Loucy (cell line): ENCODE measurements around the gene MCRIP1.

Experiments used
- H2AFZ ChIP-seq: fragments of 200-600 bp; sonication (generic); 2 replicates; pipeline ENCODE4 v1.6.0; 2016; ENCODE audit warnings: antibody characterized with exemption, mild to moderate bottlenecking, low read length, moderate library complexity
- H3F3A ChIP-seq: fragments of 200-600 bp; 2 replicates; pipeline ENCODE4 v1.6.0; 2016; ENCODE audit warnings: antibody characterized with exemption, low read depth, mild to moderate bottlenecking
- H3K27me3 ChIP-seq: fragments of 200-600 bp; sonication (generic); 2 replicates; pipeline ENCODE4 v1.6.1; 2014; ENCODE audit warnings: low read length, mild to moderate bottlenecking; ENCODE audit not compliant: insufficient read depth, poor library complexity, severe bottlenecking
- H3K36me3 ChIP-seq: fragments of 200-600 bp; sonication (generic); 2 replicates; pipeline ENCODE4 v1.6.1; 2016; ENCODE audit warnings: low read length; ENCODE audit not compliant: insufficient read depth
- H3K4me1 ChIP-seq: fragments of 200-600 bp; sonication (generic); 2 replicates; pipeline ENCODE4 v1.5.1; 2014; ENCODE audit warnings: low read length, mild to moderate bottlenecking; ENCODE audit not compliant: insufficient read depth, poor library complexity, severe bottlenecking
- H3K4me2 ChIP-seq: fragments of 200-600 bp; sonication (generic); 2 replicates; pipeline ENCODE4 v1.6.0; 2014; ENCODE audit warnings: antibody characterized with exemption, low read length, low read depth, mild to moderate bottlenecking; ENCODE audit not compliant: poor library complexity, severe bottlenecking
- H3K4me3 ChIP-seq: fragments of 200-600 bp; sonication (generic); 2 replicates; pipeline ENCODE4 v1.5.1; 2014; ENCODE audit warnings: low read length, mild to moderate bottlenecking, mixed read lengths; ENCODE audit not compliant: poor library complexity, severe bottlenecking
- H3K79me2 ChIP-seq: fragments of 200-600 bp; sonication (generic); 2 replicates; pipeline ENCODE4 v1.6.1; 2014; ENCODE audit warnings: low read length; ENCODE audit not compliant: insufficient read depth
- H3K9ac ChIP-seq: fragments of 200-600 bp; sonication (generic); 2 replicates; pipeline ENCODE4 v1.6.0; 2014; ENCODE audit warnings: mild to moderate bottlenecking, low read depth, low read length, moderate library complexity; ENCODE audit not compliant: poor library complexity, severe bottlenecking
- H3K9me2 ChIP-seq: fragments of 200-600 bp; sonication (generic); replicated peaks from 2 replicates; pipeline ENCODE4 v1.6.1; 2016; ENCODE audit warnings: low read depth, low read length, mixed read lengths
- H3K9me3 ChIP-seq: fragments of 200-600 bp; sonication (generic); 2 replicates; pipeline ENCODE4 v1.6.1; 2014; ENCODE audit warnings: mild to moderate bottlenecking, antibody characterized with exemption, low read length, low read depth; ENCODE audit not compliant: insufficient read depth
- H4K20me1 ChIP-seq: fragments of 200-600 bp; sonication (generic); 2 replicates; pipeline ENCODE4 v1.6.0; 2014; ENCODE audit warnings: antibody characterized with exemption, low read length, mild to moderate bottlenecking; ENCODE audit not compliant: insufficient read depth, poor library complexity, severe bottlenecking
- CTCF ChIP-seq: fragments of 200-600 bp; sonication (generic); conservative IDR thresholded peaks from 2 replicates; pipeline ENCODE4 v1.5.1; 2014; ENCODE audit warnings: mild to moderate bottlenecking, antibody characterized with exemption, low read length
- EZH2phosphoT487 ChIP-seq: fragments of 200-600 bp; IDR thresholded peaks from 2 replicates; pipeline ENCODE4 v1.6.1; 2018; ENCODE audit warnings: antibody characterized with exemption, mild to moderate bottlenecking, moderate library complexity, borderline replicate concordance

MCRIP1 gene

GRCh38 chr17:81866440-81867169, 33.5 kb upstream of the MCRIP1 start:
- peaks cover 4% of the 10 kb centered on the region for H3K27me3 ChIP-seq
- H4K20me1 ChIP-seq = peaks cover 45% of the 10 kb centered on the region
- H2AFZ ChIP-seq = no peak overlapping the region
- H3K4me1 ChIP-seq = peaks cover 26% of the 10 kb centered on the region
- H3K36me3 ChIP-seq = peaks cover 18% of the 10 kb centered on the region
- TF ChIP-seq EZH2phosphoT487 (no peak), CTCF (no peak)
- H3K79me2 ChIP-seq = peaks cover 89% of the 10 kb centered on the region
- no peak overlapping the region for H3K4me3 ChIP-seq
- H3K9ac ChIP-seq = no peak overlapping the region
- H3K4me2 ChIP-seq = no peak overlapping the region
- no peaks in the 10 kb centered on the region for H3K9me3 ChIP-seq
- no peaks in the 10 kb centered on the region for H3K9me2 ChIP-seq
- H3F3A ChIP-seq = no peaks in the 10 kb centered on the region; the same call in 1 of the 2 replicates

DNA sequence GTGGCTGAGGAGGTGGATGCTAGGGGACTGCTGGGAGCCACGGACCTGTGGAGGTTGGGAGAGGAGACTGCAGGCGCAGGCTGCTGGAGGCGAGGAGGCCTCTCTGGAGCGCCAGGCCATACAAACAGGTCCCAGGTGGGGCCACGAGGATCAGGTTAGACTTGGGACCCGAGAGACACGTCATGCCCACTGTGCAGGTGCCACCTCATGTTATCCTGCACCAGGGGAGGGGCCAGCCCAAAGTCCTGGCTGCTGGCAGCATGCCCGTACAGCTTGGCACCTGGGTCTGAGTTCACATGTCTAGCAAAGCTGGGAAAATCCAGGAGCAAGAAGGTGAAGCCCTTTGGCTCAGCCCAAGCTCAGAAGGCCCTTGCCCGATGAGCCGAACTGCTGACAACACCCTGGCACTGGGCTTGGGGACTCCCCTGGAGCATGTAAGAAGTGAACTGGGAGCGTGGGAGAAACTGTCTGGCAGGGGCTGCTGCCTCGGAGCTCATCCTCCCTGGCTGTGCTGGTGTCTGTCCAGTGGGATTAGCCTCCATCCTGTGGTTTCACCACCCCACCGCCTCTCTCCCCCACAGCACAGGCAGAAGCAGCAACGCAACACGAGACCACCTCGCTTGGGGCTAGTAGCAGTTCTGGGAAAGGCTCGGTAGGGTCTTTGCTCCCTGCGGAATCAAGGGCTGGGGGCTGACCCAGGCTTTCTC, 32.8 kb upstream of the MCRIP1 start:
- no peaks in the 10 kb centered on the region for H3K9me3 ChIP-seq
- H3F3A ChIP-seq = no peaks in the 10 kb centered on the region; the same call in 1 of the 2 replicates
- H3K4me2 ChIP-seq = no peak overlapping the region
- H3K4me3 ChIP-seq = no peak overlapping the region
- no peak overlapping the region for H2AFZ ChIP-seq
- no peak overlapping the region for H3K9ac ChIP-seq
- peaks cover 18% of the 10 kb centered on the region for H3K36me3 ChIP-seq
- peaks cover 88% of the 10 kb centered on the region for H3K79me2 ChIP-seq
- no peaks in the 10 kb centered on the region for H3K9me2 ChIP-seq
- TF ChIP-seq CTCF (no peak), EZH2phosphoT487 (no peak)
- H3K27me3 ChIP-seq = peaks cover 4% of the 10 kb centered on the region
- peaks cover 45% of the 10 kb centered on the region for H4K20me1 ChIP-seq
- peaks cover 26% of the 10 kb centered on the region for H3K4me1 ChIP-seq

- Histone ChIP-seq H4K20me1 (peaks cover 42% of the 10 kb centered on the region), H3K79me2 (peaks cover 83% of the 10 kb centered on the region), H3K4me3 (no peak overlapping the region), H3F3A (no peaks in the 10 kb centered on the region; the same call in 1 of the 2 replicates), H3K36me3 (peaks cover 18% of the 10 kb centered on the region), H3K4me1 (peaks cover 26% of the 10 kb centered on the region), H3K9me2 (no peaks in the 10 kb centered on the region), H3K27me3 (peaks cover under 1% of the 10 kb centered on the region), H3K9ac (no peak overlapping the region), H3K9me3 (no peaks in the 10 kb centered on the region), H3K4me2 (no peak overlapping the region), H2AFZ (no peak overlapping the region)
- no peak for TF ChIP-seq CTCF
- no peak for TF ChIP-seq EZH2phosphoT487
Measured at GRCh38 chr17:81865358-81865732, 32.3 kb upstream of the MCRIP1 start.
